Adrenal gland (tissue), 12 donors: ENCODE data around the gene HELZ. TPM values are rescaled to one million over a fixed set of nuclear protein-coding genes. Genes with fewer than 3 reads are reported as not detected.
"Not testable (repeated sequence)": the region's sequence is repeated elsewhere in the genome, so short reads cannot be mapped to it uniquely, and the experiment has no call there.

Experiments used
- DNase-seq, 7 donors: peaks; one replicate each; pipeline ENCODE4 v3.0.0-alpha.2; 2019 to 2020
- H3K27ac ChIP-seq, 5 donors: fragments of 200-600 bp; sonication (generic) in 4 of 5; 1 replicate in 3 of 5; 2 replicates in 2 of 5; pipeline versions ENCODE4 v1.5.1 to v1.8.0; 2016 to 2020; ENCODE audit warnings: mild to moderate bottlenecking in 1 of 5
- H3K27me3 ChIP-seq: fragments of 200-600 bp; 2 replicates; pipeline ENCODE4 v1.8.0; 2021
- H3K36me3 ChIP-seq, 2 donors: fragments of 200-600 bp; replicated peaks in 1 of 2; 1 replicate in 1 of 2; 2 replicates in 1 of 2; pipeline versions ENCODE4 v1.5.1 to v1.8.0; 2018 to 2022
- H3K4me1 ChIP-seq, 2 donors: fragments of 200-600 bp; replicated peaks in 1 of 2; 1 replicate in 1 of 2; 2 replicates in 1 of 2; pipeline versions ENCODE4 v1.5.1 to v1.8.0; 2018 to 2021
- H3K4me3 ChIP-seq, 4 donors: fragments of 200-600 bp; sonication (generic) in 3 of 4; one replicate each; pipeline ENCODE4 v1.5.1; 2016 to 2018
- H3K9me3 ChIP-seq, 3 donors: fragments of 200-600 bp; sonication (generic) in 1 of 3; replicated peaks in 1 of 3; 1 replicate in 2 of 3; 2 replicates in 1 of 3; pipeline versions ENCODE4 v1.5.1 to v1.8.0; 2016 to 2021
- POLR2A ChIP-seq, 2 donors: fragments of 450-650 bp; IDR thresholded peaks; one replicate each; pipeline ENCODE4 v1.6.1; 2017; ENCODE audit warnings: antibody characterized with exemption in 2 of 2, mild to moderate bottlenecking in 2 of 2, moderate library complexity in 1 of 2
- WGBS, 4 donors: extraction: QIAGEN DNeasy Blood & Tissue Kit in 2 of 4; methylation state at CpG; one replicate each; pipeline versions ENCODE4 v1.1.5 to v1.1.7; 2013 to 2017; 5-methylcytosine and 5-hydroxymethylcytosine counted together
- intact Hi-C, 2 donors: fragments of 100-400 bp; cut with DNase I; formaldehyde crosslinking; loops; one replicate each; pipeline versions ENCODE4 v1.14.1 to v1.15.0; 2022 to 2023
- polyA plus RNA-seq, 3 donors: library from polyadenylated mRNA; stranded (reverse); fragments of 200-250 nt in 2 of 3; fragments of 350-450 nt in 1 of 3; fragmentation: Illumina TruSeq in 1 of 3; extraction: RNeasy Lipid Tissue Mini Kit (QIAGEN cat#74804) in 1 of 3; gene quantifications; one replicate each; pipeline ENCODE4 v1.2.3, GENCODE V29; 2013 to 2014
- total RNA-seq, 9 donors: library from RNA; depleted of rRNA in 4 of 9; stranded (reverse); fragments of >200 nt in 4 of 9; fragments of 120-200 nt in 1 of 9; fragmentation: NEBNext Ultra II Directional in 1 of 9; extraction: Animal tissue kit (Norgen Biotek cat#: 25700) in 1 of 9; gene quantifications; one replicate each; pipeline versions ENCODE4 v1.1.0 to v1.2.4, GENCODE V29; 2013 to 2023
- TF ChIP-seq, protein P1 (sequence below), 6 experiments: fragments of 450-650 bp in 4 of 6; fragments of 200-600 bp in 2 of 6; sonication (generic) in 1 of 6; IDR thresholded peaks; 1 replicate in 5 of 6; 2 replicates in 1 of 6; pipeline versions ENCODE4 v1.5.1 to v1.8.0; 2016 to 2021; ENCODE audit warnings: antibody characterized with exemption in 6 of 6, mild to moderate bottlenecking in 2 of 6, moderate library complexity in 1 of 6
- donor health status: healthy with polysubstance abuse.
- donor health status: Bipolar disorder and iron deficiency.
- donor health status: DM: yes; HTN: yes; CAD: no.
- donor health status: DM: no; HTN: no; CAD: no.
- donor health status: DM: no; HTN: no; CAD: no.
- donor health status: DM: yes; HTN: yes; CAD: no.

HELZ gene
- total and polyA plus RNA-seq, 12 donors, result 3.1 to 88.0 (median 47.9) TPM

DNA sequence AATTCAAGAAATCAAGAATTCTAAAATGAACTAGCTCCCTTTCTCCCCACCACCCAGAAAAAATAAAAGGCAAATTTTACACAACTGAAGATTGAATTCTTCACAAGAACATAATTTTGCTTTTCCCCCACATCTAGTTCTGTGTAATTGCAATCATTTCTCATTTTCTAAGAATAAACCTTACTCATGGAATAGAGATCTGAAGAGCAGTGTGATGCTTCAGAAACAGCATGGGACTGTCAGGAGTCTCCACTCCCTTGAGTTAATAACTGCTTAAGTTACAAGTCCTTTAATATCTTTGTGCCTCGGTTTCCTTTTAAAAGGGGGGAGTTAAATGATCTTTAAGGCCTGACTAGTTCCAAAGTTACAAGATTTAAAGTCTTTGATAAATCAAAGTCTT lies 147.0 kb downstream of the HELZ start:
- H3K27ac ChIP-seq, result no peak overlapping the region
- no peaks in the 10 kb centered on the region for H3K27me3 ChIP-seq
- 86 to 100% (median 93%) methylated on average over 1 of the region's 1 CpG for WGBS, 4 donors
- intact Hi-C loops, result no loop called here
- H3K36me3 ChIP-seq, result no peaks in the 10 kb centered on the region
- no peak overlapping the region for H3K4me3 ChIP-seq
- H3K9me3 ChIP-seq, result no peaks in the 10 kb centered on the region
- DNase-seq, result no peak
- peaks cover 10 to 35% of the 10 kb centered on the region in 2 donors for H3K4me1 ChIP-seq
- TF ChIP-seq, protein P1, sequence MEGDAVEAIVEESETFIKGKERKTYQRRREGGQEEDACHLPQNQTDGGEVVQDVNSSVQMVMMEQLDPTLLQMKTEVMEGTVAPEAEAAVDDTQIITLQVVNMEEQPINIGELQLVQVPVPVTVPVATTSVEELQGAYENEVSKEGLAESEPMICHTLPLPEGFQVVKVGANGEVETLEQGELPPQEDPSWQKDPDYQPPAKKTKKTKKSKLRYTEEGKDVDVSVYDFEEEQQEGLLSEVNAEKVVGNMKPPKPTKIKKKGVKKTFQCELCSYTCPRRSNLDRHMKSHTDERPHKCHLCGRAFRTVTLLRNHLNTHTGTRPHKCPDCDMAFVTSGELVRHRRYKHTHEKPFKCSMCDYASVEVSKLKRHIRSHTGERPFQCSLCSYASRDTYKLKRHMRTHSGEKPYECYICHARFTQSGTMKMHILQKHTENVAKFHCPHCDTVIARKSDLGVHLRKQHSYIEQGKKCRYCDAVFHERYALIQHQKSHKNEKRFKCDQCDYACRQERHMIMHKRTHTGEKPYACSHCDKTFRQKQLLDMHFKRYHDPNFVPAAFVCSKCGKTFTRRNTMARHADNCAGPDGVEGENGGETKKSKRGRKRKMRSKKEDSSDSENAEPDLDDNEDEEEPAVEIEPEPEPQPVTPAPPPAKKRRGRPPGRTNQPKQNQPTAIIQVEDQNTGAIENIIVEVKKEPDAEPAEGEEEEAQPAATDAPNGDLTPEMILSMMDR (IDR thresholded peaks at IDR 0.05), result no peak

DNA sequence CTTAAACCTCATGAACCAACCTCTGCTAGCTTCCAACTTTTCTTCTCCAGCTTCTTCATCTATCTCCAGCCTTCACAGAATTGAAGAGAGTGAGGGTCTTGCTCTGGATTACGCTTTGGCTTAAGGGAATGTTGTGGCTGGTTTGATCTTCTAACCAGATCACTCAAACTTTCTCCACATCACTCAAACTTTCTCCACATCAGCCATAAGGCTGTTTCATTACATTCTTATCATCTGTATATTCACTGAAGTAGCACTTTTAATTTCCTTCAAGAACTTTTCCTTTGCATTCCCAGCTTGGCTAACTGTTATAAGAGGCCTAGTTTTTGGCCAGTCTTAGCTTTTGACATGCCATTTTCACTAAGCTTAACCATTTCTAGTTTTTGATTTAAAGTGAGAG lies 148.4 kb downstream of the HELZ start:
- intact Hi-C loops, result no loop called here
- Histone ChIP-seq H3K27ac (no peak overlapping the region), H3K27me3 (no peaks in the 10 kb centered on the region), H3K4me1 (peaks cover 0 to 21% of the 10 kb centered on the region in 2 donors), H3K9me3 (no peaks in the 10 kb centered on the region), H3K4me3 (no peak overlapping the region), H3K36me3 (no peaks in the 10 kb centered on the region)
- no peak for DNase-seq
- WGBS, 4 donors, result 87 to 100% (median 92%) methylated on average over 1 of the region's 1 CpG
- TF ChIP-seq, protein P1 (IDR thresholded peaks at IDR 0.05), result no peak
- TF ChIP-seq POLR2A (IDR thresholded peaks at IDR 0.05), result no peak

DNA sequence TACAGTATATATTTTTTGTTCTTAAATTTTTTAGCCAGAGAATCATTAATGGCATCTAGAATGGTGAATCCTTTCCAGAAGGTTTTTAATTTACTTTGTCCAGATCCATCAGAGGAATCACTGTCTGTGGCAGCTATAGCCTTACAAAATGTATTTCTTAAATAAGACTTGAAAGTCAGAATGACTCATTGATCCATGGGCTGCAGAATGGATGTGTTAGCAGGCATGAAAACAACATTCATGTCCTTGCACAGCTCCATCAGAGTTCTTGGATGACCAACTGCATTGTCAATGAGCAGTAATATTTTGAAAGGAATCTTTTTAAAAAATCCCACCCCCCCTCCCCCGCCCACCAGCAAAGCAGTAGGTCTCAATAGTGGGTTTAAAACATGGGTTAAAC lies 149.2 kb downstream of the HELZ start:
- DNase-seq, result no peak
- Histone ChIP-seq H3K4me1 (peaks cover 0 to 18% of the 10 kb centered on the region in 2 donors), H3K9me3 (no peaks in the 10 kb centered on the region), H3K36me3 (no peaks in the 10 kb centered on the region), H3K27me3 (no peaks in the 10 kb centered on the region), H3K4me3 (no peak overlapping the region), H3K27ac (no peak overlapping the region)
- intact Hi-C loops, result no loop called here
- 89 to 100% (median 94%) methylated on average over 1 of the region's 1 CpG for WGBS, 4 donors
- no peak for TF ChIP-seq POLR2A (IDR thresholded peaks at IDR 0.05)
- TF ChIP-seq, protein P1 (IDR thresholded peaks at IDR 0.05), result no peak

DNA sequence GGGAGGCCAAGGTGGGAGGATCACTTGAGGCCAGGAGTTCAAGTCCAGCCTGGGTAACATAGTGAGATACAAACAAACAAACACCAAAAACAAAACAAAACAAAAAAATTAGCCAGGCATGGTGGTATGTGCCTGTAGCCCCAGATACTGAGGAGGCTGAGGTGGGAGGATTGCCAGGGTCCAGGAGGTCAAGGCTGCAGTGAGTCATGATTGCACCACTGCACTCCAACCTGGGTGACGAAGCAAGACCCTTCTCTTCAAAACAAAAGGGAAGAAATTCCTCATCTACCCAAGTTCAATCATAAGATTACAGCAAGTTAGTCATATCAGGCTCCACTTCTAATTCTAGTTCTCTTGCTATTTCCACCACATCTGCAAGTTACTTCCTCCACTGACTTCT lies 149.7 kb downstream of the HELZ start:
- H3K4me3 ChIP-seq, H3K9me3 ChIP-seq, H3K27ac ChIP-seq, H3K27me3 ChIP-seq, H3K36me3 ChIP-seq, intact Hi-C loops: not testable (repeated sequence)
- 7 to 53% (median 27%) methylated on average over 1 of the region's 1 CpG for WGBS, 4 donors
- peak in 6 of 7 donors; percentile 33 to 73 (median 54) for DNase-seq
- H3K4me1 ChIP-seq, result peaks cover 0 to 16% of the 10 kb centered on the region in 2 donors

DNA sequence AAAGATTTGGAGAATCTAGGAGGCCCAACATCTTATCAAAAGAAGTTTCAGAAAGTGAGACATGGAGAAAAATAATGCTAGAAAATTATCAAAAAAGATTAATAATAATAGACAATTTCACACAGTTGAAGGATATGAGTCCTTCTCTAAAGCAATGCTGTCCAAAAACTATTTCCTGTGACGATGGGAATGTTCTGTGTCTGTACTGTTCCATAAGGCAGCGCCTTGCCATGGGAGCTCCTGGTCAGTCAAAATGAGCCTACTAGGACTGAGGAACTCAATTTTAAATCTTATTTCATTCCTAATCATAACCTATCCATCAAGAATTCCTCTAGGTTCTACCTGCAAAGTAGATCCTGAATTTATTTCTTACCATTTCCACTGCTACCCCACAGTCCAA lies 151.6 kb downstream of the HELZ start:
- Histone ChIP-seq H3K4me3 (no peak overlapping the region), H3K36me3 (no peaks in the 10 kb centered on the region), H3K27ac (no peak overlapping the region), H3K27me3 (no peaks in the 10 kb centered on the region), H3K4me1 (peaks cover 0 to 8% of the 10 kb centered on the region in 2 donors), H3K9me3 (no peaks in the 10 kb centered on the region)
- TF ChIP-seq, protein P1 (IDR thresholded peaks at IDR 0.05), result no peak
- TF ChIP-seq POLR2A (IDR thresholded peaks at IDR 0.05), result no peak
- no peak for DNase-seq
- 78 to 90% (median 87%) methylated on average over 2 of the region's 2 CpGs for WGBS, 4 donors
- intact Hi-C loops, result no loop called here

DNA sequence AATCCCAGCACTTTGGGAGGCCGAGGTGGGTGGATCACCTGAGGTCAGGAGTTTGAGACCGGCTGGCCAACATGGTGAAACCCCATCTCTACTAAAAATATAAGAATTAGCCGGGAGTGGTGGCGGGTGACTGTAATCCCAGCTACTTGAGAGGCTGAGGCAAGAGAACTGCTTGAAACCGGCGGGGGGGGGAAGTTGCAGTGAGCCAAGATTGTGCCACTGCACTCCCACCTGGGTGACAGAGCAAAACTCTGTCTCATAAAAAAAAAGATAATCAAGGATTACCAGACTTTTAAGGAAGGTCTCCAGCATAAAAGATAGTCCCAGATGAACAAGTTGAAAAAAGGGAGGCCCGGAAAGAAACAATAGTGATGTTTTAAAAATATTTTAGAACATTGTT lies 152.3 kb downstream of the HELZ start:
- H3K4me3 ChIP-seq, H3K27ac ChIP-seq, H3K4me1 ChIP-seq, DNase-seq, H3K36me3 ChIP-seq, intact Hi-C loops, H3K27me3 ChIP-seq, H3K9me3 ChIP-seq: not testable (repeated sequence)
- WGBS, 4 donors, result 94 to 96% (median 95%) methylated on average over 7 of the region's 7 CpGs
